ENCODE measurements around the gene CDS1. TPM values are rescaled to one million over a fixed set of nuclear protein-coding genes. Genes with fewer than 3 reads are reported as not detected.

CDS1 gene
- total RNA-seq, 1 donor from 2014 or later = 0.16 TPM

GRCh38 chr4:84634961-84635360, 52.0 kb downstream of the CDS1 start:
- Mint-ChIP-seq H3K36me3 (ENCODE audit: low read depth) (no peaks in the 10 kb centered on the region), H3K27me3 (no peaks in the 10 kb centered on the region), H3K4me3 (no peak overlapping the region), H3K27ac (no peak overlapping the region), H3K4me1 (no peaks in the 10 kb centered on the region), H3K9me3 (no peaks in the 10 kb centered on the region)
- ChIA-PET POLR2A (no interaction called here), CTCF (no interaction called here)
- intact Hi-C loops (cut with micrococcal nuclease) = no loop called here
- TF ChIP-seq CTCF (IDR thresholded peaks at IDR 0.05) = no peak
- ATAC-seq (ENCODE audit: low read depth) (no peak), DNase-seq (no peak)

- no peaks in the 10 kb centered on the region for H3K27me3 Mint-ChIP-seq
- H3K9me3 Mint-ChIP-seq = no peaks in the 10 kb centered on the region
- intact Hi-C loops (cut with micrococcal nuclease) = no loop called here
- no peak overlapping the region for H3K4me3 Mint-ChIP-seq
- POLR2A ChIA-PET = no interaction called here
- H3K4me1 Mint-ChIP-seq = no peaks in the 10 kb centered on the region
- no peak for TF ChIP-seq CTCF (IDR thresholded peaks at IDR 0.05)
- CTCF ChIA-PET = no interaction called here
- no peak overlapping the region for H3K27ac Mint-ChIP-seq
- no peaks in the 10 kb centered on the region for H3K36me3 Mint-ChIP-seq (ENCODE audit: low read depth)
- DNase-seq (no peak), ATAC-seq (ENCODE audit: low read depth) (no peak)
Measured at GRCh38 chr4:84638092-84638491, 55.2 kb downstream of the CDS1 start.

GRCh38 chr4:84639145-84639544, 56.2 kb downstream of the CDS1 start:
- H3K27ac Mint-ChIP-seq = no peak overlapping the region
- ChIA-PET CTCF (no interaction called here), POLR2A (no interaction called here)
- TF ChIP-seq CTCF (IDR thresholded peaks at IDR 0.05) = no peak
- intact Hi-C loops (cut with micrococcal nuclease) = no loop called here
- H3K27me3 Mint-ChIP-seq = no peaks in the 10 kb centered on the region
- no peak overlapping the region for H3K4me3 Mint-ChIP-seq
- ATAC-seq (ENCODE audit: low read depth) (no peak), DNase-seq (no peak)
- H3K4me1 Mint-ChIP-seq = no peaks in the 10 kb centered on the region
- H3K9me3 Mint-ChIP-seq = no peaks in the 10 kb centered on the region
- no peaks in the 10 kb centered on the region for H3K36me3 Mint-ChIP-seq (ENCODE audit: low read depth)

GRCh38 chr4:84644087-84644486, 61.2 kb downstream of the CDS1 start:
- no peaks in the 10 kb centered on the region for H3K9me3 Mint-ChIP-seq

GRCh38 chr4:84647312-84647884, 64.5 kb downstream of the CDS1 start:
- no peak overlapping the region for H3K4me3 Mint-ChIP-seq
- H3K4me1 Mint-ChIP-seq = no peaks in the 10 kb centered on the region
- intact Hi-C loops (cut with micrococcal nuclease) = no loop called here
- ChIA-PET CTCF (no interaction called here), POLR2A (no interaction called here)
- TF ChIP-seq CTCF (IDR thresholded peaks at IDR 0.05) = no peak
- H3K36me3 Mint-ChIP-seq (ENCODE audit: low read depth) = no peaks in the 10 kb centered on the region
- DNase-seq = no peak
- H3K27ac Mint-ChIP-seq = no peak overlapping the region
- no peaks in the 10 kb centered on the region for H3K9me3 Mint-ChIP-seq
- H3K27me3 Mint-ChIP-seq = no peaks in the 10 kb centered on the region
- ATAC-seq (ENCODE audit: low read depth) = no peak

More at GRCh38 chr4:84644087-84644486, 61.2 kb downstream of the CDS1 start:
- no peak for TF ChIP-seq CTCF (IDR thresholded peaks at IDR 0.05)
- no peak overlapping the region for H3K4me3 Mint-ChIP-seq
- intact Hi-C loops (cut with micrococcal nuclease) = no loop called here
- ATAC-seq (ENCODE audit: low read depth) = no peak
- CTCF ChIA-PET = no interaction called here
- H3K27me3 Mint-ChIP-seq = no peaks in the 10 kb centered on the region
- no peak for DNase-seq
- no peaks in the 10 kb centered on the region for H3K4me1 Mint-ChIP-seq
- no peaks in the 10 kb centered on the region for H3K36me3 Mint-ChIP-seq (ENCODE audit: low read depth)
- POLR2A ChIA-PET = no interaction called here
- no peak overlapping the region for H3K27ac Mint-ChIP-seq

All from activated B cell treated with CpG ODN at 0.5 μM for 24 hours (primary cell).